Sciatic nerve (tissue), 2 donors: ENCODE measurements around the gene CABLES2. TPM values are rescaled to one million over a fixed set of nuclear protein-coding genes. Genes with fewer than 3 reads are reported as not detected.

Experiments
- ATAC-seq: fragments of 200-7000 bp; cut with Tn5 transposase; one replicate; pipeline ENCODE4 v1.9.1; 2020; ENCODE audit warnings: mild to moderate bottlenecking, moderate library complexity
- DNase-seq: peaks from one replicate; pipeline ENCODE4 v3.0.0-alpha.2; 2020; ENCODE audit warnings: low spot score
- intact Hi-C: fragments of 100-400 bp; cut with DNase I; formaldehyde crosslinking; loops from one replicate; pipeline ENCODE4 v1.14.2; 2022
- total RNA-seq: library from RNA; stranded (reverse); fragmentation: NEBNext Ultra II Directional; extraction: Animal tissue kit (Norgen Biotek cat#: 25700); gene quantifications from one replicate; pipeline ENCODE4 v1.2.1, GENCODE V29; 2021
- donor health status: DM: no; HTN: no; CAD: no.
- donor health status: DM: no; HTN: no; CAD: no.

The CABLES2 gene
- total RNA-seq, 1 donor from 2014 or later = 4.5 TPM

DNA sequence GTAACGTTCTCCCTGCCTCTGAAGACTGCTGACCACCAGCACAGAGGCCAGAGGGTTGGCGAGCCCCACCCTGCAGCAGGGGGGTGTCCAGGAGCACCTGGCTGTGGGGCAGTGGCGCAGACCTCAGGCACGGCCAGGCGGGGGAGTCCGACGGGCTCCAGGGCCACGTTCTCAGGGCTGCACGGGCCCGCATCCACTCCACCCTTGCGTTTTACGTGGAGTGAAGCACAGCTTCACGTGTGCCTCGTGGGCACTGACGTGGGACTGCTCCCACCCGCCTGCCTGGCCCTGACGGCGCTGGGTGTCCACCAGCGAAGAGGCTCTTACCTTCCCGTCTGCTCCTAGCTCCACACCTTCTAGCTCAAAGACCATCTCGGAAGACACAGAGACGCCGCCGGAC lies 13.3 kb downstream of the CABLES2 start:
- intact Hi-C loops = no loop called here
- DNase-seq = no peak
- ATAC-seq = no peak

GRCh38 chr20:62393335-62393665 lies 13.8 kb downstream of the CABLES2 start:
- intact Hi-C loops = no loop called here

GRCh38 chr20:62392621-62393334 lies 14.3 kb downstream of the CABLES2 start:
- intact Hi-C loops = no loop called here
- DNase-seq (no peak), ATAC-seq (no peak)

More at GRCh38 chr20:62393335-62393665, 13.8 kb downstream of the CABLES2 start:
- DNase-seq = no peak
- ATAC-seq = no peak

DNA sequence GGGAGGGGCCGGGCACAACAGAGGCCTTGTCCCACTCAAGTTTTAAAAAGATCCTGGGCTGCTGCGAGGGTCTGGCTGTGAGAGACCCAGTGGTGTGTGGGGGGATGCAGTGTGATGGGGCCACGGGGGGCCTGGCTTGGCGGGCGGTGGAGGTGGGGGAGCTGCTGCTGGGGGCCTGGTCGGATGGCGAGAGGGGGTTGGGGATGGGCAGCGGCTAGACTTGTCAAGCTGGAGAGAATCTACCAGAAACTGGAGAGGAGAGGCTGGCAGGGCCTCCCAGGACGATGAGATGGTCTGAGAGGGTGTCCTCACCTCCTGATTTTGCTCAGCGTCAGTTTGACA lies 15.0 kb downstream of the CABLES2 start:
- no peak for DNase-seq
- ATAC-seq = no peak
- intact Hi-C loops = no loop called here

- intact Hi-C loops = no loop called here
- ATAC-seq = no peak
- DNase-seq = no peak
Measured at GRCh38 chr20:62391165-62392076, 15.7 kb downstream of the CABLES2 start.

GRCh38 chr20:62390317-62391164 lies 16.5 kb downstream of the CABLES2 start:
- DNase-seq (no peak), ATAC-seq (no peak)
- intact Hi-C loops = no loop called here

DNA sequence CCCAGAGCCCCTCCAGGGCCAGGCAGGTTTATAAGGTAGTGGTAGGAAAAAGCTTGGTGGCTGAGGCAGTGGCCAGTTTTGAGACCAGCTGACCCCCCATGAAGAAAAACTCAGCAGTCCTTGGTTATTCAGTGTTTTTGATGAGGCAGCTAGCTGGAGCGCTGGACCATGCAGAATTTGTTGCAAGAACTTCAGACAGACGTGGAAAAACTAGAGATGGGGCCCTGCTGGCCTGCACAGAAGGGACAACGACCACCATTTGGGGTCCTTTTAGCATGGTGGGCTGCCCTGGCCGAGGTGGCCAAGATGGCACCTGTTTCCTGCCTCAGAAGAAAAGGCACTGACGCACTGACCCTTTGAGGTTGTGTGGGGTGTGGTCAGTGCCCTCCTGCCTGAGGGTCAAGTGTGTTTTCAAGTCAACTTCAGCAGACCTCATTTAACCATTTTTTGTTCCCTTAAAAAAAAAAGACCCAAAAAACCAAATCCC lies 17.4 kb downstream of the CABLES2 start:
- DNase-seq (no peak), ATAC-seq (no peak)
- intact Hi-C loops = no loop called here

DNA sequence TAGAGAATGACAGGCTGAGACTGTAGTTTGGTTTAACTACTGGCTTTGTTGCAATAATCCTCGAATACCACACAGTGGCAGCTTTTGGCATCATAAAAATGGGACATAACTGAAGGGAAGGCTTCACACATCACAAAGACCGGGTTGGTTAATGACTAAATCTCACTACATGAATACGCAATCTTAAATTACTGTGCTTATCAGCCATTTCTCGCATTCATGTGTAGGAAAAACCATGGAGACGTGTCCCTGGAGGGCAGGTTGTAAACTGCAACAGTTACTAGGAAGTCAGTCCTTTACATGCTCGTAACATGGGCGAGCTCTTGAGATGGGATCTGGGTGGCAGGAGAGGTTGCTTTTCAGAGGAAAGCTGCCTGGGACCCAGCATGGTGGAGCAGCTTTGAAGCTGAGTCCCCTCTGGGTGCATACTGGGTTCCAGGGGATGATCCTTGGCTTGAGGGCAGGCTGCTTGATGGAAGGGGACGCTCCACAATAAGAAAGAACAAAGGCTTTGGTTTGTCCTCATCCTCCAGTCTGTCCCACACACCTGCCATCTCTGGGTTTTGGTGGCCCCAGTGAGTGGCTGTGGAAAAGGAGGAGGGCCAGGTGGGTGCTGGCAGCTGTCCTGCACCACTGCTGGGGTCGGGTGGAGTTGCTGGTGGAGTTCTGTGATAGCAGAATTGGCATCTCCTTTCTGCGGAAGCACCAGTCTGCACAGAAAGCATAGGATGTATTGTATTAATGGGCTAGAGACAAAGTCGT lies 18.1 kb downstream of the CABLES2 start:
- intact Hi-C loops = no loop called here
- DNase-seq (no peak), ATAC-seq (no peak)

GRCh38 chr20:62387933-62388635 lies 19.0 kb downstream of the CABLES2 start:
- ATAC-seq (no peak), DNase-seq (no peak)
- intact Hi-C loops = no loop called here

- no peak for ATAC-seq
- intact Hi-C loops = no loop called here
- no peak for DNase-seq
Measured at GRCh38 chr20:62387219-62387913, 19.7 kb downstream of the CABLES2 start.

DNA sequence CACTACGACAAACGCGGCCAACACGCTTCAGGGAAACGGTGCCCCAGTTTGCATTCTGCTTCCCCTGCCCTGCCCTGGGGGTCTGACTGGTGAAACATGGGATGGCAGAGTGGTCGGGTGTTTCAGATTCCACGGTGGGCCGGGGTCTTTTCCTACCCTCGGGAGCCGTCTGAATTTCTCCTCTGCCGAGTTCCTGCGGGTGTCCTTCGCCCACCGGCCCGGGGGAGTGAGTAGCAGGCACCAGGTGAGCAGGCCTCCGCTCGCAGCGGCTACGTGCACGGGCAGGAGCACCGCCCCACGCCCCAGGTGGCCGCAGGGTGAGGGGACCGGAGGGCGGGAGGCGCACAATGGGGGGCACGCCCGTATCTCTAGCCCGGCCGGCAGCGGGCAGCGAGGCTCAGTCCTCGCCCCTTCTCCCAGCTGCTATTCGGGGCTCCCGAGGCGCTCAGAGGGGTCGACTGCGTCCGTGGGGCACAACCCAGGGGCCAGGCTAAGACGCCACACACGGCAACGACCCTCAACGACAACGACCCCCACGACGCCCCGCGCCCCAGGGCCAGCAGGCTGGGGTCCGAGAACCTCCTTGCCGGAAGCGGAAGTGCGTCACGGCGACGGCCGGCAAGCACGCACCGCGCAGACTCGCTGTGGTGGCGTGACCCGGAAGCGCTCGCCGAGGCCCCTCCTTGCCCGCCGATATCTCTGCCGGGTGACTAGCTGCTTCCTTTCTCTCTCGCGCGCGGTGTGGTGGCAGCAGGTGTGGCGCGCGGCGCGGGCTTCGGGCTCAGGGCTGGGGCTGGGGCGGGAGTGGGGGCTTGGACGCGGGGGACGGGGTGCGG lies 20.5 kb downstream of the CABLES2 start, which contains the start of gene RPS21:
Gene RPS21, plus strand, starts transcription at position 721 of the 836 bp plus-strand sequence. CDS start 236 bp downstream, outside the sequence.
- peak; percentile 96 for DNase-seq
- intact Hi-C loops = no loop called here
- peak; percentile 96 for ATAC-seq

GRCh38 chr20:62382306-62383198 lies 24.5 kb downstream of the CABLES2 start:
- ATAC-seq = peak; percentile 80
- DNase-seq = peak; percentile 82
- intact Hi-C loops = loop anchor here (5.0 kb wide), 1 partner anchor 80 kb away; the partner anchor contains the start of gene ADRM1

- intact Hi-C loops = loop anchor here (5.0 kb wide), 1 partner anchor 80 kb away; the partner anchor contains the start of gene ADRM1
- DNase-seq = no peak
- ATAC-seq = no peak
Measured at GRCh38 chr20:62381842-62382241, 25.2 kb downstream of the CABLES2 start.

- intact Hi-C loops = loop anchor here (5.0 kb wide), 1 partner anchor 79 kb away; the partner anchor contains the start of gene ADRM1
- no peak for DNase-seq
- ATAC-seq = no peak
Measured at GRCh38 chr20:62381202-62381797, 25.8 kb downstream of the CABLES2 start.

- DNase-seq (no peak), ATAC-seq (no peak)
- intact Hi-C loops = no loop called here
Measured at GRCh38 chr20:62378215-62378614, 28.9 kb downstream of the CABLES2 start.
